ENCODE results near the gene QKI. TPM values are rescaled to one million over a fixed set of nuclear protein-coding genes. Genes with fewer than 3 reads are reported as not detected.

The QKI gene
- total RNA-seq, 1 donor from 2014 or later: 234 TPM

GRCh38 chr6:163600331-163600730, 185.8 kb downstream of the QKI start:
- DNase-seq: no peak
- Histone ChIP-seq H3K4me1 (no peaks in the 10 kb centered on the region), H3K4me3 (no peak overlapping the region), H3K27me3 (no peaks in the 10 kb centered on the region), H3K36me3 (no peaks in the 10 kb centered on the region), H3K27ac (no peak overlapping the region), H3K9me3 (no peaks in the 10 kb centered on the region)
- TF ChIP-seq CTCF (IDR thresholded peaks at IDR 0.05): no peak
- intact Hi-C loops (cut with DNase I): no loop called here
- peak; percentile 53 for ATAC-seq

GRCh38 chr6:163600781-163601180, 186.3 kb downstream of the QKI start:
- Histone ChIP-seq H3K4me3 (no peak overlapping the region), H3K36me3 (no peaks in the 10 kb centered on the region), H3K9me3 (no peaks in the 10 kb centered on the region), H3K27ac (no peak overlapping the region), H3K27me3 (no peaks in the 10 kb centered on the region), H3K4me1 (no peaks in the 10 kb centered on the region)
- intact Hi-C loops (cut with DNase I): no loop called here
- ATAC-seq (peak; percentile 29), DNase-seq (no peak)
- TF ChIP-seq CTCF (IDR thresholded peaks at IDR 0.05): no peak

GRCh38 chr6:163602851-163603250, 188.3 kb downstream of the QKI start:
- no peaks in the 10 kb centered on the region for H3K4me1 ChIP-seq
- H3K27me3 ChIP-seq: no peaks in the 10 kb centered on the region
- no peaks in the 10 kb centered on the region for H3K36me3 ChIP-seq
- no peak for TF ChIP-seq CTCF (IDR thresholded peaks at IDR 0.05)
- H3K9me3 ChIP-seq: no peaks in the 10 kb centered on the region
- ATAC-seq (no peak), DNase-seq (no peak)
- intact Hi-C loops (cut with DNase I): no loop called here
- H3K4me3 ChIP-seq: no peak overlapping the region
- H3K27ac ChIP-seq: no peak overlapping the region

- no peak overlapping the region for H3K27ac ChIP-seq
- no peak overlapping the region for H3K4me3 ChIP-seq
- no peaks in the 10 kb centered on the region for H3K36me3 ChIP-seq
- ATAC-seq (no peak), DNase-seq (no peak)
- intact Hi-C loops (cut with DNase I): no loop called here
- H3K4me1 ChIP-seq: no peaks in the 10 kb centered on the region
- H3K9me3 ChIP-seq: no peaks in the 10 kb centered on the region
- no peaks in the 10 kb centered on the region for H3K27me3 ChIP-seq
- TF ChIP-seq CTCF (IDR thresholded peaks at IDR 0.05): no peak
Measured at GRCh38 chr6:163603395-163603794, 188.9 kb downstream of the QKI start.

- ATAC-seq: peak; percentile 40
- TF ChIP-seq CTCF (IDR thresholded peaks at IDR 0.05): no peak
- Histone ChIP-seq H3K4me1 (no peaks in the 10 kb centered on the region), H3K4me3 (no peak overlapping the region), H3K9me3 (no peaks in the 10 kb centered on the region), H3K36me3 (no peaks in the 10 kb centered on the region), H3K27ac (no peak overlapping the region), H3K27me3 (no peaks in the 10 kb centered on the region)
- DNase-seq: no peak
- intact Hi-C loops (cut with DNase I): no loop called here
Measured at GRCh38 chr6:163605385-163606097, 191.0 kb downstream of the QKI start.

- Histone ChIP-seq H3K36me3 (no peaks in the 10 kb centered on the region), H3K4me1 (no peaks in the 10 kb centered on the region), H3K27ac (no peak overlapping the region), H3K27me3 (no peaks in the 10 kb centered on the region), H3K4me3 (no peak overlapping the region), H3K9me3 (no peaks in the 10 kb centered on the region)
- no peak for TF ChIP-seq CTCF (IDR thresholded peaks at IDR 0.05)
- DNase-seq (no peak), ATAC-seq (no peak)
- intact Hi-C loops (cut with DNase I): no loop called here
Measured at GRCh38 chr6:163607792-163608191, 193.3 kb downstream of the QKI start.

Data from upper lobe of right lung (tissue), 1 donor.